ENCODE measurements around the gene COG3. TPM values are rescaled to one million over a fixed set of nuclear protein-coding genes. Genes with fewer than 3 reads are reported as not detected.
A peak's percentile ranks its signal among the peaks of the same experiment; 100 is the strongest.

COG3 gene
- total RNA-seq, 1 experiment from 2014 or later: 20.3 TPM

DNA sequence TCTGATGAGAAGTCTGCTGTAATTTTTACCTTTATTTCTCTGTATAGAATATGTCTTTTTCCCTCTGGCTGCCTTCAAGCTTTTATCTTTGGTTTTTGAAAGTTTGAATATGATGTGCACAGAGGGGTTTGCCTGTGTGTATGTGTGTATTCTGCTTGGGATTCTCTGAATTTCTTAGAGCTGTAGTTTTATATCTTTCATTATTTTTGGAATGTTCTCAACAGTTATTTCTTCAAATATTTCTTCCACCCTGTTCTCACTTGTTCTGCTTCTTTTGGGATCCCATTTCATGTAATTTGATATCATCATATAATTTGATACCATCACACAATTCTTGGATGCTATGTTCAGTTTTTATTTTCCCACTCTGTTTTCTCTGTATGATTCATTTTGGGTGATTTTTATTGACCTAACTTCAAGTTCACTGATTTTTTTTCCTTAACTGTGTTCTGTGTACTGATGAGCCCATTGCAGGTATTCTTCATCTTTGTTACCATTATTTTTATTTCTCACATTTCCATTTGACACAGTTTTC is 7.5 kb downstream of the COG3 start:
- H3K4me3 ChIP-seq (ENCODE audit: low read depth, low read length, poor library complexity, severe bottlenecking): no peak overlapping the region
- DNase-seq (ENCODE audit: low spot score): no peak
- peaks cover 7% of the 10 kb centered on the region for H3K36me3 ChIP-seq (ENCODE audit: insufficient read depth, low read length, poor library complexity, severe bottlenecking)
- peaks cover 12% of the 10 kb centered on the region for H3K4me1 ChIP-seq (ENCODE audit: insufficient read depth, low read length, poor library complexity, severe bottlenecking)
- CTCF ChIA-PET: no interaction called here
- intact Hi-C loops (cut with micrococcal nuclease; ENCODE audit: unreplicated experiment): no loop called here
- no peaks in the 10 kb centered on the region for H3K27me3 ChIP-seq (replicated peaks; ENCODE audit: insufficient read depth, low read depth, low read length, poor library complexity)
- no peak for TF ChIP-seq EZH2 (IDR thresholded peaks at IDR 0.05; ENCODE audit: borderline replicate concordance, low read depth, low read length, poor library complexity, severe bottlenecking)
- TF ChIP-seq, protein P1, sequence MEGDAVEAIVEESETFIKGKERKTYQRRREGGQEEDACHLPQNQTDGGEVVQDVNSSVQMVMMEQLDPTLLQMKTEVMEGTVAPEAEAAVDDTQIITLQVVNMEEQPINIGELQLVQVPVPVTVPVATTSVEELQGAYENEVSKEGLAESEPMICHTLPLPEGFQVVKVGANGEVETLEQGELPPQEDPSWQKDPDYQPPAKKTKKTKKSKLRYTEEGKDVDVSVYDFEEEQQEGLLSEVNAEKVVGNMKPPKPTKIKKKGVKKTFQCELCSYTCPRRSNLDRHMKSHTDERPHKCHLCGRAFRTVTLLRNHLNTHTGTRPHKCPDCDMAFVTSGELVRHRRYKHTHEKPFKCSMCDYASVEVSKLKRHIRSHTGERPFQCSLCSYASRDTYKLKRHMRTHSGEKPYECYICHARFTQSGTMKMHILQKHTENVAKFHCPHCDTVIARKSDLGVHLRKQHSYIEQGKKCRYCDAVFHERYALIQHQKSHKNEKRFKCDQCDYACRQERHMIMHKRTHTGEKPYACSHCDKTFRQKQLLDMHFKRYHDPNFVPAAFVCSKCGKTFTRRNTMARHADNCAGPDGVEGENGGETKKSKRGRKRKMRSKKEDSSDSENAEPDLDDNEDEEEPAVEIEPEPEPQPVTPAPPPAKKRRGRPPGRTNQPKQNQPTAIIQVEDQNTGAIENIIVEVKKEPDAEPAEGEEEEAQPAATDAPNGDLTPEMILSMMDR (conservative IDR thresholded peaks at IDR 0.05; ENCODE audit: low read depth, low read length): no peak
- POLR2A ChIA-PET (ENCODE audit: low non-redundant PET): no interaction called here
- H3K27ac ChIP-seq (ENCODE audit: low read depth, low read length, poor library complexity, severe bottlenecking): no peak overlapping the region
- H3K9me3 ChIP-seq (ENCODE audit: low read depth, low read length, poor library complexity, severe bottlenecking): peaks cover 3% of the 10 kb centered on the region
- no TSS peak for BruUV-seq (replicated peaks)

DNA sequence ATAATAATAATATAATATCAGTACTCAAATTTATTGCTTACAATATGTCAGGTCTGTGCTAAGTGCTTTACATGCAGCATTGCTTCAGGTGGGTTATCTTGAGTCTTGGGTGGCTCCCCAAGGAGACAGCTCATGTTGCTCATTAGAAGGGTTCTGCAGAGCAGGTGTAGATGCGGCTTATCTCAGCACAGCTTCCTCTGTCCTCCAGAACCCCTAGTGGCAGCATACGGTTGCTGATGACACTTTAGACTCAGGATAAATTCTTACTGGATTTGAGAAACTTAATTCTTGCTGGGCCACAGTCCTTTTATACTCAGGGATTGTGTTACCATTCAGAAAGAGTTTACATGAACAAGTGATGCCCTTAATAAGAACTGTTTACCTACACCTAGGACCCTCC is 8.9 kb downstream of the COG3 start:
- no peak for TF ChIP-seq EZH2 (IDR thresholded peaks at IDR 0.05; ENCODE audit: borderline replicate concordance, low read depth, low read length, poor library complexity, severe bottlenecking)
- TF ChIP-seq, protein P1 (conservative IDR thresholded peaks at IDR 0.05; ENCODE audit: low read depth, low read length): peak; percentile 38
- intact Hi-C loops (cut with micrococcal nuclease; ENCODE audit: unreplicated experiment): no loop called here
- BruUV-seq (replicated peaks): no TSS peak
- Histone ChIP-seq H3K27me3 (replicated peaks; ENCODE audit: insufficient read depth, low read depth, low read length, poor library complexity) (no peaks in the 10 kb centered on the region), H3K27ac (ENCODE audit: low read depth, low read length, poor library complexity, severe bottlenecking) (no peak overlapping the region), H3K4me3 (ENCODE audit: low read depth, low read length, poor library complexity, severe bottlenecking) (no peak overlapping the region), H3K9me3 (ENCODE audit: low read depth, low read length, poor library complexity, severe bottlenecking) (peaks cover 3% of the 10 kb centered on the region), H3K4me1 (ENCODE audit: insufficient read depth, low read length, poor library complexity, severe bottlenecking) (no peaks in the 10 kb centered on the region), H3K36me3 (ENCODE audit: insufficient read depth, low read length, poor library complexity, severe bottlenecking) (peaks cover 8% of the 10 kb centered on the region)
- ChIA-PET POLR2A (ENCODE audit: low non-redundant PET) (no interaction called here), CTCF (no interaction called here)
- DNase-seq (ENCODE audit: low spot score): peak; percentile 11

DNA sequence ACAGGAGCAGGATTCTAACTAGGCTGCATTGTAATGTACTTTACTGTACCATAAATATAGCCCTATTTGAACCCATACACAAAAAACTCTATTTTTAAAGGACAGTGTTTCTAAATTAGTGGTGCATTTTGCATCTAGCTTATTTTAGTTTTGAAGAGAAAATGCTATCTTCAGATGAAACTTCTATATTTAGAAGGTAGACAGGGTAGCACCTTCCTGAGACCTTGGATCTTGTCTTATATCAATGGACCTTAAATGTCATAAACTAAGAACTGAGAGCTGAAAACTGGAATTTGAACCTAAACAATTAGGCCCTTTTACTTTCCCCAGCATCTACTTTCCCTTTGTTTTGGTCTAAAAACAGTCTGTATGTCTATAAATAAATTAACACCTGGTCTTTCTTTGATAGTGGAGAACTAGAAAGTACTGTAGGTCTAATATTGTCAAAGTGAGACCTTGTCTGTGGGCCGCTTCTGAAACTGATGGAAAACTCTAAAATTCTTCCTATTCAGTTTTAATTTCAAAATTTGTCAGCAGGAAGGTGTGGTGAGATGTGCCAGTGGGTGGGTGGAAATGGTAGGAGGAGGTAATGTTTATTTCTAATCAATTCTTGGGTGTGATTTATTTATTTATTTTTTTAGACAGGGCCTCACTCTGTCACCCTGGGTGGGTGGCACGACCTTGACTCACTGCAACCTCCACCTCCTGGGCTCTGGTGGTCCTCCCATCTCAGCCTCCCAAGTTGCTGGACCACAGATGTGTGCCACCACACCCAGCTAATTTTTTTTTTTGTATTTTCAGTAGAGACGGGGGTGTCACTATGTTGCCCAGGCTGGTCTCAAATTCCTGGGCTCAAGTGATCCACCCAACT is 10.1 kb downstream of the COG3 start:
- BruUV-seq (replicated peaks): no TSS peak
- CTCF ChIA-PET: no interaction called here

More for the DNA sequence above, 10.1 kb downstream of the COG3 start:
- intact Hi-C loops (cut with micrococcal nuclease; ENCODE audit: unreplicated experiment): no loop called here
- H3K27ac ChIP-seq (ENCODE audit: low read depth, low read length, poor library complexity, severe bottlenecking): no peak overlapping the region
- H3K9me3 ChIP-seq (ENCODE audit: low read depth, low read length, poor library complexity, severe bottlenecking): peaks cover 3% of the 10 kb centered on the region
- POLR2A ChIA-PET (ENCODE audit: low non-redundant PET): no interaction called here
- DNase-seq (ENCODE audit: low spot score): no peak
- no peak for TF ChIP-seq EZH2 (IDR thresholded peaks at IDR 0.05; ENCODE audit: borderline replicate concordance, low read depth, low read length, poor library complexity, severe bottlenecking)
- TF ChIP-seq, protein P1 (conservative IDR thresholded peaks at IDR 0.05; ENCODE audit: low read depth, low read length): no peak
- no peaks in the 10 kb centered on the region for H3K27me3 ChIP-seq (replicated peaks; ENCODE audit: insufficient read depth, low read depth, low read length, poor library complexity)
- H3K36me3 ChIP-seq (ENCODE audit: insufficient read depth, low read length, poor library complexity, severe bottlenecking): peaks cover 8% of the 10 kb centered on the region
- no peak overlapping the region for H3K4me3 ChIP-seq (ENCODE audit: low read depth, low read length, poor library complexity, severe bottlenecking)
- H3K4me1 ChIP-seq (ENCODE audit: insufficient read depth, low read length, poor library complexity, severe bottlenecking): peaks cover 7% of the 10 kb centered on the region
